HUDEP-2 (cell line): ENCODE measurements around the gene DHRS7B.
A peak's percentile ranks its signal among the peaks of the same experiment; 100 is the strongest.

ENCODE experiments used
- DNase-seq, 76 experiments: peaks; one replicate each; lab custom pipeline; 2025; ENCODE audit not compliant: unreplicated experiment in 76 of 76; lab: John Stamatoyannopoulos, UW

Gene DHRS7B

GRCh38 chr17:21126645-21127508 is at the start of gene DHRS7B:
TSS of gene DHRS7B (plus strand) at chr17:21126964. CDS start at chr17:21126972, 8 bp downstream.
- peak in 75 of 76 experiments; percentile 69 to 96 (median 92) for DNase-seq

GRCh38 chr17:21077281-21077680 is 49.5 kb upstream of the DHRS7B start:
- no peak for DNase-seq

- DNase-seq: no peak
Observed at GRCh38 chr17:21078016-21078780, 48.6 kb upstream of the DHRS7B start.

- DNase-seq: no peak
Observed at GRCh38 chr17:21079196-21079595, 47.6 kb upstream of the DHRS7B start.

GRCh38 chr17:21082001-21082436 is 44.7 kb upstream of the DHRS7B start:
- peak in 3 of 76 experiments; percentile 1 to 8 (median 8) for DNase-seq

- peak in 1 of 76 experiments; percentile 4 for DNase-seq
Observed at GRCh38 chr17:21085280-21085679, 41.5 kb upstream of the DHRS7B start.

GRCh38 chr17:21085707-21086106 is 41.1 kb upstream of the DHRS7B start:
- no peak for DNase-seq

- DNase-seq: no peak
Observed at GRCh38 chr17:21089145-21089544, 37.6 kb upstream of the DHRS7B start.

GRCh38 chr17:21089933-21090901 is 36.5 kb upstream of the DHRS7B start:
- DNase-seq: no peak

GRCh38 chr17:21090902-21091618 is 35.7 kb upstream of the DHRS7B start:
- DNase-seq: no peak

GRCh38 chr17:21094298-21094704 is 32.5 kb upstream of the DHRS7B start:
- no peak for DNase-seq

- no peak for DNase-seq
Observed at GRCh38 chr17:21095735-21096134, 31.0 kb upstream of the DHRS7B start.

- no peak for DNase-seq
Observed at GRCh38 chr17:21096874-21097273, 29.9 kb upstream of the DHRS7B start.

GRCh38 chr17:21098934-21099689 is 27.7 kb upstream of the DHRS7B start:
- peak in 75 of 76 experiments; percentile 24 to 91 (median 73) for DNase-seq

GRCh38 chr17:21100636-21101035 is 26.1 kb upstream of the DHRS7B start:
- DNase-seq: no peak

- no peak for DNase-seq
Observed at GRCh38 chr17:21104608-21105007, 22.2 kb upstream of the DHRS7B start.

GRCh38 chr17:21105064-21105894 is 21.5 kb upstream of the DHRS7B start:
- no peak for DNase-seq

- no peak for DNase-seq
Observed at GRCh38 chr17:21106316-21106715, 20.4 kb upstream of the DHRS7B start.
